Measurements from ENCODE around the gene AKR1D1.

The AKR1D1 gene

GRCh38 chr7:138095972-138096935 lies 20.0 kb downstream of the AKR1D1 start:
- Histone ChIP-seq H3K36me3 (replicated peaks; ENCODE audit: insufficient read depth, low read length) (no peaks in the 10 kb centered on the region), H3K9me2 (replicated peaks; ENCODE audit: insufficient read depth, low read length) (no peaks in the 10 kb centered on the region), H4K20me1 (ENCODE audit: insufficient read depth, low read length) (no peaks in the 10 kb centered on the region), H3K9me3 (replicated peaks; ENCODE audit: insufficient read depth, low read length) (no peaks in the 10 kb centered on the region), H3K27me3 (replicated peaks; ENCODE audit: insufficient read depth, low read length) (no peaks in the 10 kb centered on the region), H3K4me2 (ENCODE audit: low read depth, low read length) (no peak overlapping the region), H3K27ac (ENCODE audit: low read length) (no peak overlapping the region), H3K4me1 (ENCODE audit: low read length) (0 out of 2 replicates have a peak, but pooled peaks cover under 1% of the 10 kb centered on the region), H3K4me3 (ENCODE audit: low read length) (no peak overlapping the region), H3K79me2 (ENCODE audit: low read length) (no peaks in the 10 kb centered on the region), H2AFZ (ENCODE audit: low read length) (no peak overlapping the region), H3K9ac (ENCODE audit: low read length) (no peak overlapping the region), H3F3A (ENCODE audit: insufficient read depth, low read length) (no peaks in the 10 kb centered on the region)
- DNase-seq = no peak
- TF ChIP-seq EZH2 (optimal IDR thresholded peaks at IDR 0.05; ENCODE audit: low read depth, low read length) (no peak), EZH2phosphoT487 (IDR thresholded peaks at IDR 0.05; ENCODE audit: low read length) (no peak), CTCF (IDR thresholded peaks at IDR 0.05; ENCODE audit: low read length) (no peak)

GRCh38 chr7:138097064-138097741 lies 20.9 kb downstream of the AKR1D1 start:
- no peaks in the 10 kb centered on the region for H3K79me2 ChIP-seq (ENCODE audit: low read length)
- H3K4me2 ChIP-seq (ENCODE audit: low read depth, low read length) = no peak overlapping the region
- no peak overlapping the region for H3K4me3 ChIP-seq (ENCODE audit: low read length)
- no peaks in the 10 kb centered on the region for H3K9me3 ChIP-seq (replicated peaks; ENCODE audit: insufficient read depth, low read length)
- H3K27ac ChIP-seq (ENCODE audit: low read length) = no peak overlapping the region
- H3K9me2 ChIP-seq (replicated peaks; ENCODE audit: insufficient read depth, low read length) = no peaks in the 10 kb centered on the region
- no peaks in the 10 kb centered on the region for H3F3A ChIP-seq (ENCODE audit: insufficient read depth, low read length)
- DNase-seq = peak; percentile 73
- H3K27me3 ChIP-seq (replicated peaks; ENCODE audit: insufficient read depth, low read length) = no peaks in the 10 kb centered on the region
- no peaks in the 10 kb centered on the region for H4K20me1 ChIP-seq (ENCODE audit: insufficient read depth, low read length)
- no peaks in the 10 kb centered on the region for H3K36me3 ChIP-seq (replicated peaks; ENCODE audit: insufficient read depth, low read length)
- TF ChIP-seq CTCF (IDR thresholded peaks at IDR 0.05; ENCODE audit: low read length) (peak; percentile 62), EZH2phosphoT487 (IDR thresholded peaks at IDR 0.05; ENCODE audit: low read length) (no peak)
- no peaks in the 10 kb centered on the region for H3K4me1 ChIP-seq (ENCODE audit: low read length)
- no peak overlapping the region for H3K9ac ChIP-seq (ENCODE audit: low read length)
- H2AFZ ChIP-seq (ENCODE audit: low read length) = no peak overlapping the region

- Histone ChIP-seq H3K27ac (ENCODE audit: low read length) (no peak overlapping the region), H3K9me2 (replicated peaks; ENCODE audit: insufficient read depth, low read length) (no peaks in the 10 kb centered on the region), H3K9ac (ENCODE audit: low read length) (no peak overlapping the region), H3K4me3 (ENCODE audit: low read length) (no peak overlapping the region), H3K27me3 (replicated peaks; ENCODE audit: insufficient read depth, low read length) (no peaks in the 10 kb centered on the region), H3K4me1 (ENCODE audit: low read length) (no peaks in the 10 kb centered on the region), H3F3A (ENCODE audit: insufficient read depth, low read length) (no peaks in the 10 kb centered on the region), H2AFZ (ENCODE audit: low read length) (no peak overlapping the region), H3K36me3 (replicated peaks; ENCODE audit: insufficient read depth, low read length) (no peaks in the 10 kb centered on the region), H4K20me1 (ENCODE audit: insufficient read depth, low read length) (no peaks in the 10 kb centered on the region), H3K4me2 (ENCODE audit: low read depth, low read length) (no peak overlapping the region), H3K9me3 (replicated peaks; ENCODE audit: insufficient read depth, low read length) (no peaks in the 10 kb centered on the region), H3K79me2 (ENCODE audit: low read length) (no peaks in the 10 kb centered on the region)
- no peak for DNase-seq
- TF ChIP-seq CTCF (IDR thresholded peaks at IDR 0.05; ENCODE audit: low read length) (no peak), EZH2phosphoT487 (IDR thresholded peaks at IDR 0.05; ENCODE audit: low read length) (no peak), EZH2 (optimal IDR thresholded peaks at IDR 0.05; ENCODE audit: low read depth, low read length) (no peak)
These were observed 23.6 kb downstream of the AKR1D1 start for GRCh38 chr7:138099813-138100212.
